Activated CD4-positive, CD25-positive, alpha-beta regulatory T cell (primary cell): ENCODE results near the gene PHYKPL.
A peak's percentile ranks its signal among the peaks of the same experiment; 100 is the strongest.

Experiments used
- DNase-seq, 4 experiments: peaks; one replicate each; lab custom pipeline; 2025; lab: John Stamatoyannopoulos, UW

The PHYKPL gene

DNA sequence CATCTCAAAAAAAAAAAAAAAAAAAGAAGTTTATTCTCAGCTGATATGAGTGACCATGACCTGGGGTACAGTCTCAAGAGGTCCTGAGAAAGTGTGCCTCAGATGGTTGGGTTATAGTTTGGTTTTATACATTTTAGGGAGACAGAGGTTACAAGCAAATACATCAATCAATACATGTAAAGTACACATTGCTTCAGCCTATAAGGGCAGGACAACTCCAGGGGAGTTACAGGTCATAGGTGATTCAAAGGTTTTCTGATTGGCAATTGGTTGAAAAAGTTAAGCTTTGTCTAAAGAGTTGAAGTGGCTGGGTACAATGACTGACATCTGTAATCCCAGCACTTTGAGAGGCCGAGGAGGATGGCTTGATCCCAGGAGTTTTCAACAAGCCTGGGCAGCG, 43.2 kb downstream of the PHYKPL start:
- DNase-seq, result no peak

DNA sequence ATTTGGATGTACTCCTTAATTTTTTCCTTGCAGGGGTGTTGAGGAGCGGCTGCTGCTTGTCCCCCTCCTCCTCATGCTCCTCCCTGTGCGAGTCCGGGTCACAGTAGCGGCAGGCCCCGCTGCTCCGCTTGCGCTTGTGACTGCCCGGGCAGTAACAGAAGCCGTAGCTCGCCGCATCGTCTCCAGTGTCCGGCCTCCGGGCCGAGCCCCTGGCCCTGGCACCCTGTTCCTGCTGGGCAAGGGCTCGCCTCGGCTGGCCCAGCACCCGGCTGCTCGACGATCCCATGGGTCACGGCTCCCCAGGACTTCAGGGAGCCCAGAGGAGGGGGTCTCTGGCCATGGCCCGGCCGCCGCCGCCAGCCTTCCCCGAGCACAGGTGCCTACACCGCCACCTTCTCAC, 45.6 kb downstream of the PHYKPL start, which contains the start of gene GMCL2:
GMCL2 (minus strand) TSS at position 358 of the 400 bp plus-strand sequence; CDS start at position 286, 72 bp downstream.
- DNase-seq, result no peak

DNA sequence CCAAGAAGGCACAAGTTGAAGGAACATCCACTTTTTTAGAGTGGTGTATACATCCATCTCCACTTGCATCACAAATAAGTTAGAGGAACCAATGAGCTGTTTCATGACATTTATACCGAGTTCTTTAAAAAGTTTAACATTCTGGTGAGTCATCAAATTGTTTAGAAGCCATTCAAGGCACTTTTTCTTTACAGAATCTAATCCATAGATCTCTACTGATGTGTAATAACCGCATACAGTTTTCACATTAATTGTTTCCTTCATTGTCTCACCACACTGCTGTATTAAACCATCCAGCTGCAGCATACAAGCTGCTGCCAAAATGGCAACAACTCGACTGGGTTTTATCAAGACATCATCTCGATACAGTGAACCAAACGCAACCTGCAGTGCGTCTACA, 46.2 kb downstream of the PHYKPL start:
- no peak for DNase-seq

DNA sequence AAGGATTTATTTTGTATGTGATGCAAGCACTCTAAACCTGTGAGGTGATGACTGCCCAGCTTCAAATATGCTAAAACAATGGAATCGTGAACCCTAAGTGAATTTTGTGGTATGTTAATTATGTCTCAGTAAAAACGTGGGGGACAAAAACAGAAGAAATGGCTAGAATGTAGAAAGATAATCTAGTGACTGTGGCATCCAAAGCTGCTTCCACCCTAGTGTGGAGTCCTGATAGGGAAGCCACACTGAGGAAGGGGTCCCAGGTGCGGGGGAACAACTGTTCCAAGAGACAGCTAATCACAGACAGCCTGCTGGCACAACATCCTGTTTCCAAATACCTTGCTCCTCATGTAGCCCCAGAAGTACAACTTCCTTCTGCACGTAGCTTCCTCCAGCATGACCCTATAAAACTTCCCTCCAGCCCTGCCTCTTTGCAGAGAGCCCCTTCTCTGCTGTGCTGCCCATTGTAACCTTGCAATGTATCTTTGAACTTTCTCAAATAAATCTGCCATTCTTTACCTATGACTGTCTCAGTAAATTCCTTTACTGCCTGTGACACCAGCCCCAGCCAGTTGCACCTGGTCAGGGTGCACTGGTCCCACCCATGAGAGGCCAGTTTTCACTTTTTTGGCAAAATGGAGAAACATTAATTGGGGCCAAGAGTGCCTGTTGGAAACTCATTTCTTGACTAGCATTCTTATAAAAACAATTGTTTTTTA, 50.3 kb downstream of the PHYKPL start:
- DNase-seq, result no peak

DNA sequence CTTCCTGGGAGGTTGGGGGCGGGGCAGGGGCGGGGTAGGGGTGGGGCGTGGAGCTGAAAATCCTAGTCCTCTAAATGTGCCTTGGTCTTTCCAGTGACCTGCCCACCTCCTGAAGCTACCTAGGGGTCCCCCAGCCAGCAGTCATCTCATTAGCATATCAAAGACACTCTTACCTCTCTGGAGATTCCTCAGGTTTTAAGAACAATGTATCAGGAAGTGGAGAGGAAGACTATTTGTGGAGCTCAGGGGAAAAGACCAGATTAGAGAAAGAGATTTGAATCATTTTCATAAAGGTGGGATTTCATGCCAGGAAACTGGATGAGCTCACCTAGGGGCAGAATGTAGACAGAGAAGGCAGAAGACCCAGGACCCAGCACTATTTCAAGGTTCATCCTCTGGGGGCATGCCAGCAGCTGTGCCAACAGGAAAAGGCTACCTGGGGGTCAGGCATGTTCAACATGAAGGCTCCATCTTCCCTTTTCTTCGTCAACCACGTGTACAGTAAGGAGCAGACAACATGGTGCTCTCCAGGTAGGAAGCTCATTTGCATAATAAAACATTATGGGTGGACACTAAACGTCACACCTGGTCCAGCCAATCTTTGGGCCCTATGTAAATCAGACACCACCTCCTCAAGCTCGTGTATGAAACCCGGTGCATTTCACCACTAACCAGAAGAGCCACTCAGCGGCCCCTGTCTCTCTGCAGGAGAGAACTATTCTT, 52.3 kb downstream of the PHYKPL start:
- no peak for DNase-seq

DNA sequence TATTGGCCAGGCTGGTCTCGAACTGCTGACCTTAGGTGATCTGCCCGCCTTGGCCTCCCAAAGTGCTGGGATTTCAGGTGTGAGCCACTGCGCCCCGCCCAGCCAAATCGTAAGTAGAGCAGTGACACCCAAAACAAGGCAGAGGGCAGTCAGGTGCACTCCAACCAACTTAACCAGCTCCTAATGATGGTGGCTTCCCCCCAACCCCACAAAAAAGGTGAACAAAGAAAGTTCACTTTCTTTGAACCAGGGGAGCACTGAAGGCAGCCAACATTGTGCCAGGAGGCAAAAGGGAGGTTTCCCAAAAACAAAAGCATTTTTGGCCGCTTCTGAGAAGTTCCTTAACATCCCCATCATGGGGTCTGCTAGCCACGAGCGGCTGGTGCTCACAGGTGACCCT, 55.0 kb downstream of the PHYKPL start:
- DNase-seq, result no peak

DNA sequence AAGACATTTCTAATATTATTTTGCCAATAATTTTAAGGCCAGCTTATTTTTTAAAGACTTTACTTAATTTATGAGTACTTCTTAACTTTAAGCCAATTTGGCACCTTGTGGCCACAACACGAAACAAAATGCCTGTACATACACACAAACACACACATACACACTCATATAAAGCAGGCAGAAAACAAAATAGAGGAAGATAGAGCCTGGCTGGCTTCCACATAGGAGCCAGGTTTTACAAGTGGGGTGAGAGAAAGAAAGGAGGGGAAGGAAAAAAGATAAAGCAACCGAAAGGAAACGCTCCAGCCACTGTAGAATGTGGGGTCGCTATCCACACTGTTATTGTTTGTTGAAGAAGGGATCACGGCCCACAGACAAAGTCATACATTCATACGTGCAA, 55.8 kb downstream of the PHYKPL start:
- DNase-seq, result no peak

DNA sequence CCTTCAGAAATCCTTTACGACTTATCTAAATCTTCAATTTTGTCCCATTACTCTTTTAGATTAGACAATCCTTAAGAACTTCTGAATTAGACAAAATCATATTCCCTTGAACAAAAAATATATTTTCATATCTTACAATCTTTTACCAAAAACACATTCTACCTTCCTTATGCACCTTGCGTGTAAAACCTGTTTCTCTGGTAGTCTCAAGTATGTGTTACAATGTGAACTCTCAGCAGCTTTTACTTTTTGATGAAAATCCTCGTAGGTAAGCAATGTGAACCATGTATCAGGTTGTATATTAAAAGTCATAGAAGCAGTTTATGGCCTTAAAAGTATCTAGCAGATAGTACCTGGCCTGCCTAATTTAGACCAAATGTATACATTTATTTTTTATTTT, 58.1 kb downstream of the PHYKPL start:
- no peak for DNase-seq

DNA sequence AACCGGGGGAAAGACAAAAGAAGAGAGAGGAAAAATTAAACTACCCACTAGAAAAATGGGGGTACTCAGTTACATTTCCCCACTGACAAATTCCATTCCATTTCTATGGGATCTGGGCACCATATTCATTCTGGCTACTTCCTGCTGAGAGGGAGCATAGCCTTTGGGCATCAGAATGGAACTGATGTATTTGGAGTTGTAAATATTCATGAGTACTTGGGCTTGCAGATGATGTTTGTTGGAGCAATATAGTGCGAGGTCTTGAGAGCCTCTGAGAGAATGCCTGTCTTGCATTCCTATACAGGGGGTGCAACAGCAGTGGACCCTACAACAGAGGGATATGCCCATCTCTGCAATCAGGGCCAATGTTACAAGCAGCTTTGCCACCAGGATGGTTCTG, 62.1 kb downstream of the PHYKPL start:
- no peak for DNase-seq

DNA sequence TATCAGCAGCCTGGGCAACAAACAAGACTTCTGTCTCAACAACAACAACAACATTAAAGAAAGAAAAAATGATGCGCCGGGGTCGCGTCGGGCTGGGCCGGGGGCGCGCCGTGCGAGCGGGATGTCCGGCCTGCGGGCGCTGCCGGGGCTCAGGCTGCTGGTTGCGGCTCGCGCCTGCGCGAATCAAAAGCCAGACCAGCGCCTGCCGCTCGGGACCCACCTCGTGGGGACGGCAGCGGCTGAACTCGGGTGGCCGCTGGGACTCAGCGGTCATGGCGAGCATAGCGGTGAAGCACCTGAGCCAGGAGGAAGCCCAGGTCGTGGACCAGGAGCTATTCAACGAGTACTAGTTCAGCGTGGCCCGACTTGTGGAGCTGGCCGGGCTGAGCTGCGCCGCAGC, 67.0 kb downstream of the PHYKPL start:
- no peak for DNase-seq

DNA sequence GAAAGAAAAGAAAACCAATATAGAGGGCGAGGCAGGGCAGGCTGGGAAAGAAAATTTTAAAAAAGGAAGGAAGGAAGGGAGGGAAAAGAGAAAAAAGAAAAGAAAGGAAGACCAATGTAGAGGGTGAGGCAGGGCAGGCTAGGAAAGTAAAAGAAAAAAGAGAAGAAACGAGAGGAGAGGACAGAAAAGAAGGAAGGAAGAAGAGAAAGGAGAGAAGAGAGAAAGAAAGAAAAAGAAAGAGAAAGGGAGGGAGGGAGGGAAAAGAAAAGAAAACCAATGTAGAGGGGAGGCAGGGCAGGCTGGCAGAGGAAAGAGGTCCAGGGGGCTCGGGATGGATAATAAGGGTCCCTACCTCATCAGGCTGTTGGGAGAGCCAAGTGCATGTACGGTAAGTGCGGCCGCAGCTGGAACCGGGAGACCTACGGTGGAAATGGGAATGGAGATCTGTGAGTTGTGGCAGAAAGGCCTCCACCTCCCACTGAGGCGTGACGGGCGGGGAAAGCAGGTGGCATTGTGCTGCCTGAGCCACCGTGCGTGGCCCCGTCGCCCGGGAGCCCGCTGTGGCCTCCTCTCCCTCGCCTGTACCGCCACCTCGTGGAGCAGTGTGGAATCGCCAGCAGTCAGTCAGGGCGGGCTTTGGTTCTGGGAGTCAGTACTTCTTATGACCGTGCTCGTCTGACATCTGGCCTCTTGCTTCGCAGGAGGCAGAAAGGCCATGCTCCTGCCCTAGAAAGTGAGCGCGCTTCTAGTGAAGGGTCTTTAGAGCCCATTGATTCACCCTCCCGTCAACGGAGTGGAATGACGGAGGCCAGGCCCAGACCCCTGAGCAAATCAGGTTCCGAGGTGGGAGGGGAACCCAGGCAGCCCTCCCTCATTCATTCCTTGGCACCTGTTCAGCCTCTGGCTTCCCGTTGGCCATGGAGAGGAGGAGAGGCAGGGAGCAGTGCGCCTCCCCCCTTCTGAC, 68.5 kb downstream of the PHYKPL start:
- DNase-seq, result peak; percentile 79 to 97 (median 89)

DNA sequence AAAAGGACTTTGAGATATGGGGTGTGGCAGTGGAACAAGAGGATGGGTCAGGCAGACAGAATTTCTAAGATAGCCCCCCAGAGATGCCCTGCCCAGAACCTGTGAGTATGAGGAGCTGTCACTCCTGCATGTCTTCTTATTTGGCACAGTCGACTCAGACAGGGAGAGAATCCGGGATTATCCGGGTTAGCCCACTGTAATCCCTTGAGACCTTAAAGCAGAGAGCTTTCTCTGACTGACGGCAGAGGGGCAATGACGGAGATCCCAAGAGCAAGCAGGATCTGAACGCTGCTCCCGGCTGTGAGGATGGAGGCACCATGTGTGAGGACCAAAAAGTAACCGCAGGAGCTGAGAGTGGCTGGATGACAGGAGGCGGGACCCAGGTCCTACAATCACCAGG, 70.1 kb downstream of the PHYKPL start:
- DNase-seq, result no peak

DNA sequence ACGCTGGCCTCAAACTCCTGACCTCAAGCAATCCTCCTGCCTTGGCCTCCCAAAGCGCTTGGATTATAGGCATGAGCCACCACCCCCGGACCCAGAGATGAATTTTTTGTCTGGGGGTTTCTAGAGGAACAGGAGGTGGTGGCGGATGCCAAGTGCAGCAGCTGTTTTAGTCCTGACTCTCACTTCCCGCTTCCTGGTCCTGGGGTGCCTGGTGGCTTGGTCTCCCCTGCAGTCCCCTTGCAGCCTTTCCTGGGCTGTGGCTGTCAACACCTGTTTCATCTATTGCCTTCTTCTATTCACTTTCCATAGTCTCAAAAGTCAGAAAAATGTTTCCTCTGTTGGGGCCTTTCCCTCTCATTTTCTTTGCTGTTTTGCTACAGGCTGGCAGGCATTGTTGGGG, 72.4 kb downstream of the PHYKPL start:
- no peak for DNase-seq
